Measurements from ENCODE around the gene PLIN3.
"Not testable (repeated sequence)": the region's sequence is repeated elsewhere in the genome, so short reads cannot be mapped to it uniquely, and the experiment has no call there.

Gene PLIN3

GRCh38 chr19:4866595-4867424 is 657 bp downstream of the PLIN3 start:
- TF ChIP-seq GLIS3 (CRISPR knock-in tag; IDR thresholded peaks at IDR 0.05) (no peak), ZC3H10 (CRISPR knock-in tag; IDR thresholded peaks at IDR 0.05) (no peak), ZNF70 (CRISPR knock-in tag; IDR thresholded peaks at IDR 0.05) (no peak), TCF4 (CRISPR knock-in tag; IDR thresholded peaks at IDR 0.05; ENCODE audit: borderline replicate concordance) (no peak), SNAI2 (CRISPR knock-in tag; IDR thresholded peaks at IDR 0.05) (no peak), ISL1 (CRISPR knock-in tag; IDR thresholded peaks at IDR 0.05) (no peak), OSR1 (CRISPR knock-in tag; IDR thresholded peaks at IDR 0.05) (no peak), CSRNP3 (CRISPR knock-in tag; IDR thresholded peaks at IDR 0.05) (no peak), ARNTL (CRISPR knock-in tag; IDR thresholded peaks at IDR 0.05; ENCODE audit: borderline replicate concordance, low read depth) (no peak), BACH2 (CRISPR knock-in tag; IDR thresholded peaks at IDR 0.05; ENCODE audit: borderline replicate concordance) (no peak), ESRRG (CRISPR knock-in tag; IDR thresholded peaks at IDR 0.05) (no peak)
- peak; percentile 52 for ATAC-seq

- TF ChIP-seq TCF4 (CRISPR knock-in tag; IDR thresholded peaks at IDR 0.05; ENCODE audit: borderline replicate concordance) (no peak), PPARA (CRISPR knock-in tag; IDR thresholded peaks at IDR 0.05; ENCODE audit: borderline replicate concordance) (no peak), GLIS3 (CRISPR knock-in tag; IDR thresholded peaks at IDR 0.05) (no peak), ZNF70 (CRISPR knock-in tag; IDR thresholded peaks at IDR 0.05) (no peak), TOX (CRISPR knock-in tag; IDR thresholded peaks at IDR 0.05; ENCODE audit: borderline replicate concordance) (no peak), ISL1 (CRISPR knock-in tag; IDR thresholded peaks at IDR 0.05) (no peak), CSDC2 (CRISPR knock-in tag; IDR thresholded peaks at IDR 0.05) (no peak), ZFP30 (CRISPR knock-in tag; IDR thresholded peaks at IDR 0.05) (no peak), TSHZ2 (CRISPR knock-in tag; IDR thresholded peaks at IDR 0.05) (no peak), RARB (CRISPR knock-in tag; IDR thresholded peaks at IDR 0.05) (no peak), ZFP3 (CRISPR knock-in tag; IDR thresholded peaks at IDR 0.05) (no peak), PATZ1 (CRISPR knock-in tag; IDR thresholded peaks at IDR 0.05; ENCODE audit: borderline replicate concordance) (no peak), POU6F1 (CRISPR knock-in tag; IDR thresholded peaks at IDR 0.05; ENCODE audit: borderline replicate concordance, low read depth) (no peak), ZC3H10 (CRISPR knock-in tag; IDR thresholded peaks at IDR 0.05) (no peak)
Observed at GRCh38 chr19:4861147-4861546, 6.3 kb downstream of the PLIN3 start.

GRCh38 chr19:4859697-4860096 is 7.8 kb downstream of the PLIN3 start:
- no peak for ATAC-seq
- TF ChIP-seq ZFP3 (CRISPR knock-in tag; IDR thresholded peaks at IDR 0.05) (no peak), ESRRG (CRISPR knock-in tag; IDR thresholded peaks at IDR 0.05) (no peak), ZNF565 (CRISPR knock-in tag; conservative IDR thresholded peaks at IDR 0.05; ENCODE audit: low read depth) (no peak), BACH2 (CRISPR knock-in tag; IDR thresholded peaks at IDR 0.05; ENCODE audit: borderline replicate concordance) (no peak), CSDC2 (CRISPR knock-in tag; IDR thresholded peaks at IDR 0.05) (no peak), ZFP30 (CRISPR knock-in tag; IDR thresholded peaks at IDR 0.05) (no peak), TCF4 (CRISPR knock-in tag; IDR thresholded peaks at IDR 0.05; ENCODE audit: borderline replicate concordance) (no peak), OSR1 (CRISPR knock-in tag; IDR thresholded peaks at IDR 0.05) (no peak), ZNF8 (CRISPR knock-in tag; IDR thresholded peaks at IDR 0.05) (no peak), PATZ1 (CRISPR knock-in tag; IDR thresholded peaks at IDR 0.05; ENCODE audit: borderline replicate concordance) (no peak), ISL1 (CRISPR knock-in tag; IDR thresholded peaks at IDR 0.05) (no peak), RARB (CRISPR knock-in tag; IDR thresholded peaks at IDR 0.05) (no peak), ARNTL (CRISPR knock-in tag; IDR thresholded peaks at IDR 0.05; ENCODE audit: borderline replicate concordance, low read depth) (no peak)

More at GRCh38 chr19:4861147-4861546, 6.3 kb downstream of the PLIN3 start:
- ATAC-seq = no peak

- ATAC-seq = not testable (repeated sequence)
Observed at GRCh38 chr19:4856468-4856867, 11.0 kb downstream of the PLIN3 start.

GRCh38 chr19:4853506-4853905 is 14.0 kb downstream of the PLIN3 start:
- not testable (repeated sequence) for ATAC-seq

Data from SK-N-SH treated with all-trans-retinoic acid at 6 μM for 48 hours (cell line).